GM18526 (cell line): Measurements from ENCODE around the gene ALDH1A2.

ENCODE experiments used
- POLR2A ChIP-seq: IDR thresholded peaks from 3 replicates; pipeline ENCODE4 v1.6.1; 2011; ENCODE audit not compliant: insufficient read length; ENCODE audit errors: extremely low read depth

ALDH1A2 gene

GRCh38 chr15:58053315-58054153, 12.0 kb downstream of the ALDH1A2 start:
- TF ChIP-seq POLR2A = no peak

GRCh38 chr15:58052334-58052733, 13.2 kb downstream of the ALDH1A2 start:
- no peak for TF ChIP-seq POLR2A

GRCh38 chr15:58049520-58050227, 15.8 kb downstream of the ALDH1A2 start:
- no peak for TF ChIP-seq POLR2A

- no peak for TF ChIP-seq POLR2A
Measured at GRCh38 chr15:58048261-58048660, 17.2 kb downstream of the ALDH1A2 start.

- TF ChIP-seq POLR2A = no peak
Measured at GRCh38 chr15:58047149-58047548, 18.4 kb downstream of the ALDH1A2 start.

GRCh38 chr15:58046467-58046866, 19.0 kb downstream of the ALDH1A2 start:
- no peak for TF ChIP-seq POLR2A

GRCh38 chr15:58044551-58044950, 21.0 kb downstream of the ALDH1A2 start:
- TF ChIP-seq POLR2A = no peak

GRCh38 chr15:58043192-58043903, 22.2 kb downstream of the ALDH1A2 start:
- no peak for TF ChIP-seq POLR2A

GRCh38 chr15:58042006-58042405, 23.5 kb downstream of the ALDH1A2 start:
- no peak for TF ChIP-seq POLR2A

GRCh38 chr15:58040150-58040549, 25.4 kb downstream of the ALDH1A2 start:
- no peak for TF ChIP-seq POLR2A

- TF ChIP-seq POLR2A = no peak
Measured at GRCh38 chr15:58039079-58040035, 26.2 kb downstream of the ALDH1A2 start.

- TF ChIP-seq POLR2A = no peak
Measured at GRCh38 chr15:58038426-58039078, 27.0 kb downstream of the ALDH1A2 start.

- no peak for TF ChIP-seq POLR2A
Measured at GRCh38 chr15:58037723-58038301, 27.7 kb downstream of the ALDH1A2 start.

- no peak for TF ChIP-seq POLR2A
Measured at GRCh38 chr15:58036579-58036978, 28.9 kb downstream of the ALDH1A2 start.
